ENCODE measurements around the gene FHL3. TPM values are rescaled to one million over a fixed set of nuclear protein-coding genes. Genes with fewer than 3 reads are reported as not detected.
"Not testable (repeated sequence)": the region's sequence is repeated elsewhere in the genome, so short reads cannot be mapped to it uniquely, and the experiment has no call there.

The FHL3 gene
- total and polyA plus RNA-seq, 9 of the 15 experiments (the other 6 are each of a cell fraction or from before 2014, with no cell fraction given) = 6.1 to 144 (median 34.1) TPM

GRCh38 chr1:37975083-37975482, 30.2 kb downstream of the FHL3 start:
- H2AFZ ChIP-seq (ENCODE audit: low read depth, low read length); H3K9me1 ChIP-seq (ENCODE audit: control insufficient read depth, insufficient read depth, low read length); H3K27me3 ChIP-seq (ENCODE audit: control insufficient read depth in 2 of 2, insufficient read depth in 2 of 2, low read length in 2 of 2); H4K20me1 ChIP-seq (replicated peaks; ENCODE audit: control insufficient read depth, insufficient read depth, low read length); BruUV-seq (replicated peaks); H3K4me3 ChIP-seq; H3K4me1 ChIP-seq (replicated peaks in 1 of 2; ENCODE audit: control insufficient read depth in 2 of 2, insufficient read depth in 2 of 2, low read length in 2 of 2); H3K9me3 ChIP-seq (replicated peaks; ENCODE audit: control insufficient read depth, insufficient read depth, low read depth, low read length); H3K4me2 ChIP-seq (ENCODE audit: insufficient read depth, low read length); in situ Hi-C loops (cut with MboI); H3K27ac ChIP-seq (ENCODE audit: extremely low read depth, low read depth, low read length); H3K9ac ChIP-seq (ENCODE audit: insufficient read depth in 1 of 2, low read depth in 2 of 2, low read length in 2 of 2); TF ChIP-seq REST (CRISPR knock-in tag; IDR thresholded peaks at IDR 0.05; ENCODE audit: low read depth); TEAD4 (CRISPR knock-in tag; IDR thresholded peaks at IDR 0.05; ENCODE audit: borderline replicate concordance): not testable (repeated sequence)
- WGBS (ENCODE audit: insufficient coverage, low coverage, missing lambda C conversion rate) = 70% methylated on average over 6 of the region's 6 CpGs
- peaks cover 11% of the 10 kb centered on the region for H3K79me2 ChIP-seq (ENCODE audit: control insufficient read depth, insufficient read depth, low read length)
- H3K36me3 ChIP-seq (ENCODE audit: control insufficient read depth, insufficient read depth, low read length) = peaks cover 78% of the 10 kb centered on the region
- POLR2A ChIA-PET = interaction anchor here (0.5 to 2.1 kb wide), 5 partner anchors 15 to 445 kb away, joined by 3 to 10 read pairs (median 3); partner anchors contain the start of genes INPP5B and SF3A3
- FAIRE-seq = peak; percentile 29
- ATAC-seq = peak; percentile 94
- DNase-seq (ENCODE audit: extremely low read depth in 1 of 4, low spot score in 3 of 4) = peak; percentile 38 to 69 (median 44)
- intact Hi-C loops (cut with micrococcal nuclease) = loop anchor here (1.0 to 10.0 kb wide), 2 partner anchors 85 to 160 kb away; no protein-coding TSS in a partner anchor
- CTCF ChIA-PET (ENCODE audit: low intra/inter-chr PET ratio) = interaction anchor here (1.1 to 2.0 kb wide), 2 partner anchors 85 to 521 kb away, joined by 3 to 18 read pairs; no protein-coding TSS in a partner anchor
- TF ChIP-seq RAD21 (CRISPR knock-in tag; conservative IDR thresholded peaks at IDR 0.05 in 1 of 2, IDR thresholded peaks at IDR 0.05 in 1 of 2) (peak; percentile 49 to 79; a peak in 3 of 4 replicates), REST (IDR thresholded peaks at IDR 0.05; ENCODE audit: borderline replicate concordance) (peak; percentile 70; the same call in 1 of the 2 replicates), RB1 (IDR thresholded peaks at IDR 0.05; ENCODE audit: low read depth) (0 out of 2 replicates have a peak, but pooled peaks have one; percentile 10), TEAD1 (CRISPR knock-in tag; IDR thresholded peaks at IDR 0.05) (peak in 1 of 2 experiments; percentile 82; a peak in 2 of 4 replicates), POLR2A (conservative IDR thresholded peaks at IDR 0.05) (peak; percentile 30; the same call in 1 of the 2 replicates), SMC3 (conservative IDR thresholded peaks at IDR 0.05; ENCODE audit: insufficient read depth, low read depth, low read length) (peak; percentile 37; the same call in 1 of the 2 replicates), EP400 (IDR thresholded peaks at IDR 0.05) (0 out of 2 replicates have a peak, but pooled peaks have one; percentile 5), CTCF (IDR thresholded peaks at IDR 0.05 in 2 of 3, conservative IDR thresholded peaks at IDR 0.05 in 1 of 3; ENCODE audit: insufficient read depth in 2 of 3, low read depth in 1 of 3, low read length in 3 of 3) (peak; percentile 52 to 75 (median 70)), TEAD4 (IDR thresholded peaks at IDR 0.05; ENCODE audit: low read length) (peak; percentile 51)
